HG03135 (cell line): ENCODE results near the gene SLC12A6.
"Not testable (repeated sequence)": the region's sequence is repeated elsewhere in the genome, so short reads cannot be mapped to it uniquely, and the experiment has no call there.

ENCODE experiments used
- ATAC-seq: cut with Tn5 transposase; IDR thresholded peaks from one replicate; pipeline ENCODE4 v1.9.1; 2021; ENCODE audit warnings: mild to moderate bottlenecking, moderate library complexity; ENCODE audit not compliant: unreplicated experiment

Gene SLC12A6

DNA sequence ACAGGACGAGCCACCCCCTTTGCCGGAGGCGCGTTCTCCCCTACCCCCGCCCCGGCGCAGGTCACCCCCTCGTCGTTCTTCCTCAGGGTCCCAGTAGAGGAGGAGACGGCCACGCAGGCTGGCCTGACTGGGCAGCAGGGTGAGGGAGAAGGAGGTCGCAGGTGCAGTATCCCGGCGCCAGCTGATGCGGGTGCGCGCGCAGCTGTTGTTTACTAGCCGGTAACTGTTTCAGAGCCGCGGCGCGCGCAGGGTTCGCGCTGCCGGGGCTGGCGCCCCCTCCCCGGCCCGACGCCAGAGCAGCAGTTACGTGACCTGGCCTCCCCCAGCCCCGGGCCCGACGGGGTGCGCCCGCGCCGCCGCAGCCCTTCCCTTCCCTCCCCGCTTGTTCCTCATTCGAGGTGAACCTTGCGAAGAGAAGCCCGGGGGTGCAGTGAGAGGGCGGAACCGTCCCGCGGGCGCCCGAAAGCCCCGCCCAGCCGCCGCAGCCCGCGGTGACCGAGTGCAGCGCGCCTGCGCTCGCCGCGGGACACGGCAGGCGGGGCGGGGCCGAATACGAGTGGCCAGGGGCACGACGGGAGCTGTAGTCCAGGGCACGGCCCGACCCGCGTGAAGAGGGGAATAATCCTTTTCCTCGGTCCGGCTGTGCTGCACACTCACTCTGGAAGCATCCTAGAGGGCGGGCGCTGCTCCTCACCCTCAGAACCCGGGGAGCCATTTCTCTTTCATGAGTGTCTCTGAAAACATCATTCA lies at the start of gene SLC12A6:
TSS of gene SLC12A6 (minus strand) at position 225 of the 750 bp plus-strand sequence. CDS start 1,101 bp downstream, outside the sequence.
- peak; percentile 65 for ATAC-seq

DNA sequence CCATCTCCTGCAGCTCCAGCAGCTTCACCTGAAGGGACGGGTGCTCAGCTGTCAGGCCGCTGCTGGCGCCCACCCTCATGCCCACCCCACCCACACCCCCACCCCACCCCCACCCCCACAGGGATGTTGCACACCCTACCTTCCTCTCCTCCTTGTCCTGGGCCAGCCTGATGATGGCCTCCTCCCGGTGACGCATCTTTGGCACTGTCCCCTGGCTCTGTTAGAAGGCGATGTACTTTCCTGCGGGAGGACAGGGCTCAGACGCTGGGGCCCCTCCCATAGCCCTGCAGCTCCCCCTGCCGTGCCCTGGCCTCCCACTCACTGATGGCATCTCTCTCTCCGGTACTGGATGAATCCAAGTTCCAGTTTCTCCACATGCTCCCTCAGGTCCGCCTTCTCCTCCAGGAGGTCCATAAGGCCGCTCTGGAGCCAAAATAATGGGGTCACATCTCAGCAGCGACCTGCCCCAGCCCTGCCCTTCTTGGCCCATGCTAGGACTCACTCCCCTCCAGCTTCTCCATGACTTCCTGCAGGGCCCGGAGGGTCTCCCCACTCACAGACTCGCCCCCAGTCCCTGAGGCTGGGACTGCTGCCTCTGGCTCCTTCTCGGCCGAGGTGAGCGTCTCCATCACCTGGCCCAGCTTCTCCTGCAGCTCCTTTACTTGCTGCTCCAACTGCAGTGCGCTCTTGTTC lies 44.4 kb upstream of the SLC12A6 start:
- not testable (repeated sequence) for ATAC-seq

GRCh38 chr15:34380491-34380890 lies 42.9 kb upstream of the SLC12A6 start:
- ATAC-seq: not testable (repeated sequence)

DNA sequence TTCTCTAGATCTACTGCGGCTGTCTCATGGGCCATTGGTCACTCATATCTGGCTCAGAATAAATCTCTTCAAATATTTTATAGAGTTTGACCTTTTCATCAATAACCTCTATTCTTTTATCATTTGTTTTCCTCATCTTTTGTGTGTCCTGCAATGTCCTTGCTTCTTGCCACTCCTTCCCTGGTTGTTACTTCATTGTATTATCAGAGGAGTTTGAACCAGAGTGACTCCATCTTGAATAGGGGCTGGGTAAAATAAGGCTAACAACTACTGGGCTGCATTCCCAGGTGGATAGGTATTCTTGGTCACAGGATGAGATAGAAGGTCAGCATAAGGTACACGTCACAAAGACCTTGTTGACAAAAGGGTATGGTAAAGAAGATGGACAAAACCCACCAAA lies 39.3 kb upstream of the SLC12A6 start:
- no peak for ATAC-seq

DNA sequence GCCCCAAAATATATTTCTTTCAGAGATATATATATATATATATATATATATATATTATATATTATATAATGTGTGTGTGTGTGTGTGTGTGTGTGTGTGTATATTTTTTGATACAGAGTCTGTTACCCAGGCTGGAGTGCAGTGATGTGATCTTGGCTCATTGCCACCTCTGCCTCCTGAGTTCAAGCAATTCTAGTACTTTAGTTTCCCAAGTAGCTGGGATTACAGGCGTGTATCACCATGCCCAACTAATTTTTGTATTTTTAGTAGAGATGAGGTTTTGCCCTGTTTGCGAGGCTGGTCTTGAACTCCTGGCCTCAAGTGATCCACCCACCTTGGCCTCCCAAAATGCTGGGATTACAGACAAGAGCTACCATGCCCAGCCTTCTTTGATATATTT lies 38.0 kb upstream of the SLC12A6 start:
- not testable (repeated sequence) for ATAC-seq

DNA sequence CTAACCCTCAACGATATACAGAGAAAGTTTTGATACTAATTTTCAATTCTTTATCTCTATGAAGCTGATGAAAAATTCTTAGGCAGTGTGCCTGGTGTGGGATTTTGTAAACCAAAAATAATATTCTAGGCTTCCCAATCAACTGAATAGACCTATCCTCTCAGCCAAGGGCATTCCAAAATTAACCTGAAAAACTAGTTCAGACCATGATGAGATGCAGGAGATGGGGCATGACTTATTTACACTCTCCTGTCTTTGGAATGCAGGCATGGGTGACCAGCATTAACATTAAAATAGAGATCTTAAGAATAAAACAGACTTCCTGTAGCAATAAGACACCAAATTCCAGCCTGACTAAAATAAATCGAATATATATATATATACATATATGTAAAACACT lies 37.2 kb upstream of the SLC12A6 start:
- no peak for ATAC-seq

DNA sequence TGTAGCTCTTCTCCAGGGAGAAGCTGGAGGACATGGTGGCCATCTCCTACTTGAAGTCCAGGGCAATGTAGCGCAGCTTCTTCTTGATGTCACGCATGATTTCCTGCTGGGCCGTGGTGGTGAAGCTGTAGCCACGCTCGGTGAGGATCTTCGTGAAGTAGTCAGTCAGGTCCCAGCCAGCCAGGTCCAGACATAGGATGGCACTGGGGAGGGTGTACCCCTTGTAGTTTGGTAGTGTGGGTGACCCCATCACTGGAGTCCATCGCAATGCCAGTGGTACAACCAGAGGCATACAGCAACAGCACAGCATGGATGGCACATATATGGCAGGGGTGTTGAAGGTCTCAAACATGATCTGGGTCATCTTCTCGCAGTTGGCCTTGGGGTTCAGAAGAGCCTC lies 36.4 kb upstream of the SLC12A6 start:
- ATAC-seq: no peak

GRCh38 chr15:34370643-34371042 lies 33.1 kb upstream of the SLC12A6 start:
- no peak for ATAC-seq

- ATAC-seq: no peak
These were observed 32.5 kb upstream of the SLC12A6 start for GRCh38 chr15:34370129-34370528.

DNA sequence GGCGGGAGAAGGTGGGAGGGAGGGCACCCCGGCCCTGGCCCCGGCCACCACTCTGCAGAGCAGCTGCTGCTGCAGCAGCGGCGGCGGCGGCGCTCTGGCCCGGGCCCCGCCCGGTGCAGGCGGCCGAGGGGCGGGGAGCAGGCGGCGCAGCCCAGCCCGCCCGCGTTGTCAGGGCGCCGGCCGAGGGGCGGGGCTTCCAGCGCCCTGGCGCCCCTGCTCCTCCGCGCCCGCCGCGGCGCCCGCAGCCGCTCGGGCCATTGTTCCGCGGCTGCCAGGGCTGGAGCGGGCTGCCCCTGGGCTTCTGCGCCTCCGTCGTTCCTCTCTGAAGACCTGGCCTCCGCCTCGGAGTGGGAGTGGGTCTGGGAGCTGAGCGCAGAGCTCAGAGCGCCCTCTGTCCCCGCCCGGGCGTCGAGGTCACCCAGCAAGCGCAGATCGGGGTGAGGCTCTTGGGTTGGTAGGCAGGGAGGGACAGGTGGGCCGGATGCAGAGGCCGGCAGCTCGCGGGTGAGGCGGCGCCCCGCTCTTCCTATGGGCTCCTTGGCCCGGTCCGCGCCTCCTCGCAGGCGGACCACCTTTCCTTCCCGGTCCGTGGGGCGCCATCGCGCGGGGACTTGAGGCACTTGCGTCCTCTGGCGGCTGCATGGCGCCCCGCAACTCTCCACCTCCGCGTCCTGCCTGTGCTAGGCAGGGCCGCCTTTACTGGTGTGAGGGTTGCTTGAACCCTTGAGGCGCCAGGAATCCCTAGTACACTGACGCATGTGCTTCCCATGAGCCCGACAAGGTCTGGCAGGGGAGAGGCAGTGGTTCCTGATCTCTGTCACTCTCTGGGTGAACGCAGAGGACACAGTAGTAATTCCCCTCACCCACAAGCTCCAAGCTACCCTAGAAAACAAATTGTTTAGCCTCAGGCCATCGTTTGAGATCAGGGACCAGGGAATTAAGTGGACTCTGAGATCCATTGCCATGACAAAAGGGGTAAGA lies 29.8 kb upstream of the SLC12A6 start, which contains the start of gene LPCAT4:
TSS of gene LPCAT4 (minus strand) at position 96 of the 981 bp plus-strand sequence. CDS start 96 bp downstream, outside the sequence.
- ATAC-seq: peak; percentile 84

- no peak for ATAC-seq
These were observed 28.9 kb upstream of the SLC12A6 start for GRCh38 chr15:34366271-34367065.

DNA sequence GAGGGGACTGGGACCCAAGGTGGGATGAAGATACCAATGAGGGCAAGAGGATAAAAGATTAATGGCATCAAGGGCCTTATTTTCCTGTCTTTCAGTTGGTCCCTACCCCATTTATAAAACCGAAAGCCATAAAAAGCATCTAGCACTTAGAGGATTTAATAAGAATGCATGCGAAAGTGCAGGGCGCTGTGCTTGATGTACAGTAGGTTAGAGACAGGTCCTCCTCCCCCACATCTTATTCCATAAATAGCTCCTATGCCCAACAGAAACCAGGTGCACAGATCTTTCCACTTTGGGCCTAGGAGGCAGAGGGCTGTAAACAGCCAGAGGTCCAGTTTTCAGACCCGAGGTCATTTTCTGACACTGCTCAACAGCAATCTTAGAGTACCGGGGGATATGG lies 28.3 kb upstream of the SLC12A6 start:
- ATAC-seq: no peak

- no peak for ATAC-seq
These were observed 27.7 kb upstream of the SLC12A6 start for GRCh38 chr15:34365091-34365825.

DNA sequence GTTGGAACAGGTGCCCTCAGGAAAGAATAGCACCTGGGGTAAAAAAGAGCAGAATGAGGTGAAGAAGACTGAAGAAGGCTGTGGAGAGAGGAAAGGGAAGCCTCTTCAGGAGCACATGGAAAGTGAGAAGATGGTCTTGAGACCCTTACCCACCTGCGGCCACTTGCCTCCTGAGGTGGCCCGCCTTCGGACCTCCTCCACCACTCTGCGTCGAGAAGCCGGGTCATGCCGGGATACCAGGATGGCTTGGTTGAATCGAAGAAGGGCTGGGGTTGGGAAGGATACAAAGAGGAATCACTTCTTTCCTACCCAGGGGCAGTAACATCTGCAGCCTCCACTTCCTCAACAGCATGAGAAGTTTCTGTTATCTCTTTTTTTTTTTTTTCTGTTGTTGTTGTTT lies 26.5 kb upstream of the SLC12A6 start:
- ATAC-seq: no peak

- ATAC-seq: no peak
These were observed 24.6 kb upstream of the SLC12A6 start for GRCh38 chr15:34362047-34362773.

- no peak for ATAC-seq
These were observed 23.7 kb upstream of the SLC12A6 start for GRCh38 chr15:34361278-34361677.

DNA sequence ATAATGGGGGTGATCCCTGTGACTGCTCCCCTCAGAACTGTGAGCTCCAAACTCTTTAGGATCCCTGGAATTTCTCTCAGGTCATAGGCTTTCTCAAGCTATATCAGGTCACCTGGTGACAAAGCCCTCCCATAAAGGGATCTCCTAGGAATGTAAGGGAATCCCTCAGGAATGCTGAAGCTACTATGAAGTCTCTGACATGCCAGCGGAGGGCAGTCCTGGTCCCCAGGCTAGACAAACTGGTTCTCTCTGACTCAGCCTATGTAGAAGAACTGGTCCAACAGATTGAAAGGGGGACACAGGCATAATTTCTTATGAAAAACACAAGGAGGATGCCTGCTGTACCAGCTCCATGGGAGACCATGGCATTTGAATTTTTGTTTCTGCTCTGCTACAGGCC lies 22.7 kb upstream of the SLC12A6 start:
- no peak for ATAC-seq

DNA sequence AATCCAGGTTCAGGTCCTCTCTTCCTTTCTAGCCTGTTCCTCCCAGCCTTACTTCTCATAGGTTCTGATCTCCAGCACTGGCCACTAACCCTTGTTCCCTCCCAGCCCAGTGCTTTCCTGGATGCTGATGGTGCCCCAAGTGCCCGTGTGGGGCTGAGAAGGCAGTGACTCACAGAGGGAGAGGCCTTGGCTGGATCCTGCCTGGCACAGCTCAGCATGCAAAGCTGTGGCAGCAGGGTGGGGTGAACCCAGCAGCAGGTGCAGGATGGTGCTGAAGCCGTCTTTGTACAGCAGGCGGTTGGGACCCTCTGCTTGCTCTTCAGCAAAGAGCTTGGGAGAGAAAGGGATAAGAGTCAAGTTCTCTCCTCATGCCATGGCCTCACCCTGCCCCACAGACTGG lies 21.8 kb upstream of the SLC12A6 start:
- ATAC-seq: no peak

- ATAC-seq: no peak
These were observed 21.4 kb upstream of the SLC12A6 start for GRCh38 chr15:34358948-34359347.
